OCI-LY1 (cell line): ENCODE data around the gene HYI.
"Not testable (repeated sequence)": the region's sequence is repeated elsewhere in the genome, so short reads cannot be mapped to it uniquely, and the experiment has no call there.

Experiments used
- CTCF ChIP-seq: fragments of 200-600 bp; sonication (generic), shearing (Covaris generic); IDR thresholded peaks from 2 replicates; pipeline ENCODE4 v1.5.1; 2017; ENCODE audit warnings: mild to moderate bottlenecking, antibody characterized with exemption, low read length, moderate library complexity, mixed read lengths
- EZH2 ChIP-seq: fragments of 200-600 bp; sonication (generic), shearing (Covaris generic); IDR thresholded peaks from 2 replicates; pipeline ENCODE4 v1.8.0; 2017; ENCODE audit warnings: borderline replicate concordance, mixed run types, mild to moderate bottlenecking, antibody characterized with exemption, low read length, moderate library complexity, mixed read lengths

- TF ChIP-seq CTCF, EZH2: not testable (repeated sequence)
Observed at GRCh38 chr1:43413426-43413825, 40.3 kb downstream of the HYI start.
